H9 (cell line): ENCODE results near the gene TTC31. TPM values are rescaled to one million over a fixed set of nuclear protein-coding genes. Genes with fewer than 3 reads are reported as not detected.

ENCODE experiments used
- DNase-seq: peaks from one replicate; pipeline ENCODE4 v3.0.0-alpha.2; 2017
- H2AFZ ChIP-seq: one replicate; pipeline ENCODE4 v1.6.1; 2013; ENCODE audit warnings: mild to moderate bottlenecking, low read length, control low read depth, moderate library complexity
- H2AK5ac ChIP-seq: 2 replicates; pipeline ENCODE4 v1.6.1; 2013; ENCODE audit warnings: low read length, control low read depth, mixed read lengths; ENCODE audit not compliant: insufficient read length
- H2BK120ac ChIP-seq: one replicate; pipeline ENCODE4 v1.6.1; 2013; ENCODE audit warnings: low read depth, mild to moderate bottlenecking, low read length, control low read depth, inconsistent platforms; ENCODE audit not compliant: poor library complexity, severe bottlenecking
- H2BK12ac ChIP-seq: 2 replicates; pipeline ENCODE4 v1.6.1; 2013; ENCODE audit warnings: low read length, control low read depth, mixed read lengths, low read depth; ENCODE audit not compliant: insufficient read length
- H2BK15ac ChIP-seq: 2 replicates; pipeline ENCODE4 v1.6.1; 2013; ENCODE audit warnings: low read depth, low read length, control low read depth
- H2BK20ac ChIP-seq: one replicate; pipeline ENCODE4 v1.6.1; 2013; ENCODE audit warnings: low read depth, mild to moderate bottlenecking, low read length, control low read depth, inconsistent platforms; ENCODE audit not compliant: poor library complexity, severe bottlenecking
- H2BK5ac ChIP-seq: 2 replicates; pipeline ENCODE4 v1.6.1; 2013; ENCODE audit warnings: low read length, control low read depth, mixed read lengths; ENCODE audit not compliant: insufficient read length
- H3K14ac ChIP-seq: 2 replicates; pipeline ENCODE4 v1.6.1; 2013; ENCODE audit warnings: low read length, control low read depth; ENCODE audit not compliant: insufficient read depth
- H3K18ac ChIP-seq: 2 replicates; pipeline ENCODE4 v1.6.1; 2013; ENCODE audit warnings: low read depth, mild to moderate bottlenecking, mixed read lengths, low read length, control low read depth; ENCODE audit not compliant: insufficient read length
- H3K23ac ChIP-seq: 2 replicates; pipeline ENCODE4 v1.6.1; 2013; ENCODE audit warnings: low read length, control low read depth, mixed read lengths, low read depth; ENCODE audit not compliant: insufficient read length
- H3K23me2 ChIP-seq: 2 replicates; pipeline ENCODE4 v1.6.1; 2013; ENCODE audit warnings: low read depth, mild to moderate bottlenecking, mixed read lengths, low read length, control low read depth; ENCODE audit not compliant: insufficient read length, poor library complexity, severe bottlenecking
- H3K27ac ChIP-seq: 2 replicates; pipeline ENCODE4 v1.5.1; 2013; ENCODE audit warnings: low read length, control low read depth, mixed read lengths, low read depth; ENCODE audit not compliant: insufficient read length
- H3K27me3 ChIP-seq: 2 replicates; pipeline ENCODE4 v1.6.1; 2013; ENCODE audit warnings: low read length, control low read depth, inconsistent platforms; ENCODE audit not compliant: insufficient read depth
- H3K4ac ChIP-seq: 2 replicates; pipeline ENCODE4 v1.6.1; 2013; ENCODE audit warnings: low read depth, mild to moderate bottlenecking, control low read depth, inconsistent platforms, low read length, moderate library complexity
- H3K4me1 ChIP-seq: 2 replicates; pipeline ENCODE4 v1.6.1; 2013; ENCODE audit warnings: low read length, control low read depth, inconsistent platforms; ENCODE audit not compliant: insufficient read depth
- H3K4me2 ChIP-seq: 2 replicates; pipeline ENCODE4 v1.6.1; 2013; ENCODE audit warnings: low read length, control low read depth, mixed read lengths; ENCODE audit not compliant: insufficient read length, insufficient read depth
- H3K56ac ChIP-seq: 2 replicates; pipeline ENCODE4 v1.6.1; 2013; ENCODE audit warnings: low read depth, mild to moderate bottlenecking, mixed read lengths, low read length, control low read depth; ENCODE audit not compliant: insufficient read length
- H3K79me1 ChIP-seq: 2 replicates; pipeline ENCODE4 v1.6.1; 2013; ENCODE audit warnings: low read depth, mild to moderate bottlenecking, moderate library complexity, low read length, control low read depth, inconsistent platforms; ENCODE audit not compliant: insufficient read depth, poor library complexity, severe bottlenecking
- H3K79me2 ChIP-seq: 2 replicates; pipeline ENCODE4 v1.6.1; 2013; ENCODE audit warnings: low read length, control low read depth, inconsistent platforms; ENCODE audit not compliant: insufficient read depth
- H3K9ac ChIP-seq: 2 replicates; pipeline ENCODE4 v1.6.1; 2013; ENCODE audit warnings: low read length, control low read depth, mixed read lengths; ENCODE audit not compliant: insufficient read length; ENCODE audit errors: extremely low read depth
- H3K9me3 ChIP-seq: one replicate; pipeline ENCODE4 v1.6.1; 2013; ENCODE audit warnings: low read depth, low read length, inconsistent platforms; ENCODE audit not compliant: control insufficient read depth
- H3T11ph ChIP-seq: one replicate; pipeline ENCODE4 v1.6.1; 2013; ENCODE audit warnings: mild to moderate bottlenecking, low read length, control low read depth, inconsistent platforms
- H4K20me1 ChIP-seq: one replicate; pipeline ENCODE4 v1.6.1; 2013; ENCODE audit not compliant: control insufficient read depth, insufficient read length, insufficient read depth
- H4K5ac ChIP-seq: 2 replicates; pipeline ENCODE4 v1.6.1; 2013; ENCODE audit warnings: low read depth, mild to moderate bottlenecking, mixed read lengths, low read length, control low read depth; ENCODE audit not compliant: insufficient read length
- H4K8ac ChIP-seq: replicated peaks from 2 replicates; pipeline ENCODE4 v1.6.1; 2013; ENCODE audit warnings: low read length, control low read depth, mixed read lengths, low read depth; ENCODE audit not compliant: insufficient read length
- H4K91ac ChIP-seq: 2 replicates; pipeline ENCODE4 v1.6.1; 2013; ENCODE audit warnings: low read depth, mild to moderate bottlenecking, moderate library complexity, mixed read lengths, low read length, control low read depth; ENCODE audit not compliant: insufficient read length
- H3K27ac Mint-ChIP-seq, 3 experiments: 2 replicates in 2 of 3; 3 replicates in 1 of 3; pipeline ENCODE4 v1.8.0; 2020 to 2021; ENCODE audit warnings: mixed read lengths in 3 of 3, mild to moderate bottlenecking in 1 of 3, moderate library complexity in 1 of 3
- H3K27me3 Mint-ChIP-seq: 2 replicates; pipeline ENCODE4 v1.8.0; 2021; ENCODE audit warnings: low read depth, mild to moderate bottlenecking, moderate library complexity, mixed read lengths
- H3K36me3 Mint-ChIP-seq, 3 experiments: 2 replicates in 2 of 3; 3 replicates in 1 of 3; pipeline ENCODE4 v1.8.0; 2020 to 2021; ENCODE audit warnings: low read depth in 3 of 3, mixed read lengths in 3 of 3; ENCODE audit not compliant: insufficient read depth in 1 of 3
- H3K4me1 Mint-ChIP-seq, 2 experiments: 2 replicates each; pipeline ENCODE4 v1.8.0; 2020; ENCODE audit warnings: mixed read lengths in 2 of 2
- H3K4me3 Mint-ChIP-seq, 2 experiments: 2 replicates in 1 of 2; 3 replicates in 1 of 2; pipeline ENCODE4 v1.8.0; 2020 to 2021; ENCODE audit warnings: mild to moderate bottlenecking in 2 of 2, mixed read lengths in 2 of 2, moderate library complexity in 1 of 2
- H3K9me3 Mint-ChIP-seq, 2 experiments: 2 replicates in 1 of 2; 3 replicates in 1 of 2; pipeline ENCODE4 v1.8.0; 2020; ENCODE audit warnings: mild to moderate bottlenecking in 2 of 2, mixed read lengths in 2 of 2, moderate library complexity in 1 of 2
- CTCF ChIP-seq: fragments of 200-600 bp; sonication (generic); conservative IDR thresholded peaks from 3 replicates; pipeline ENCODE4 v1.8.0; 2021; ENCODE audit warnings: antibody characterized with exemption, mild to moderate bottlenecking
- WGBS: extraction: QIAGEN DNeasy Blood & Tissue Kit; methylation state at CpG from one replicate; pipeline ENCODE4 v1.1.7; 2013; ENCODE audit warnings: missing lambda C conversion rate, low lambda C conversion rate, mixed read lengths; ENCODE audit not compliant: insufficient read length; ENCODE audit errors: extremely low coverage; 5-methylcytosine and 5-hydroxymethylcytosine counted together
- total RNA-seq: library from RNA; stranded (reverse); gene quantifications from 2 replicates; pipeline ENCODE4 v1.2.1, GENCODE V29; 2021

TTC31 gene
- total RNA-seq, 1 experiment from 2014 or later, result 33.3 TPM

- Histone ChIP-seq H4K91ac (no peak overlapping the region), H3K14ac (no peak overlapping the region), H3K23me2 (peaks cover 21% of the 10 kb centered on the region), H2BK12ac (no peak overlapping the region), H2AFZ (no peak overlapping the region), H3K79me2 (no peaks in the 10 kb centered on the region), H4K20me1 (no peaks in the 10 kb centered on the region), H3K27ac (no peak overlapping the region), H3K9me3 (no peaks in the 10 kb centered on the region), H2BK20ac (no peak overlapping the region), H3K56ac (no peak overlapping the region), H3K27me3 (peaks cover 56% of the 10 kb centered on the region), H2BK15ac (no peak overlapping the region), H3K79me1 (no peaks in the 10 kb centered on the region), H3K18ac (no peak overlapping the region), H3K4me1 (peaks cover 4% of the 10 kb centered on the region; the same call in 1 of the 2 replicates), H3K9ac (no peak overlapping the region), H3T11ph (no peak overlapping the region), H3K23ac (no peak overlapping the region), H3K4ac (no peak overlapping the region), H2AK5ac (no peak overlapping the region), H2BK5ac (no peak overlapping the region), H3K4me2 (no peak overlapping the region), H4K8ac (no peak overlapping the region), H2BK120ac (no peak overlapping the region), H4K5ac (no peak overlapping the region)
- Mint-ChIP-seq H3K36me3 (peaks cover 24 to 33% (median 24%) of the 10 kb centered on the region in 3 experiments), H3K9me3 (peaks cover 3 to 5% of the 10 kb centered on the region in 2 experiments; a peak in 3 of 5 replicates), H3K27ac (no peak overlapping the region), H3K4me3 (peak overlapping the region in 1 of 2 experiments; percentile 33; a peak in 2 of 5 replicates), H3K27me3 (peaks cover 79% of the 10 kb centered on the region), H3K4me1 (peaks cover 48 to 52% of the 10 kb centered on the region in 2 experiments)
- no peak for DNase-seq
- no peak for TF ChIP-seq CTCF
- no CpG with 5 or more reads among the region's 14 CpGs for WGBS
These were observed 22.8 kb downstream of the TTC31 start for GRCh38 chr2:74505448-74506246.
